Testis (tissue), 2 donors: ENCODE measurements around the gene AGAP1.

Experiments used
- POLR2A ChIP-seq: fragments of 450-650 bp; IDR thresholded peaks from one replicate; pipeline ENCODE4 v1.6.1; 2017; ENCODE audit warnings: antibody characterized with exemption, mild to moderate bottlenecking, moderate library complexity
- TF ChIP-seq, protein P1 (sequence below), 3 experiments: fragments of 450-650 bp in 2 of 3; fragments of 200-600 bp in 1 of 3; sonication (generic) in 1 of 3; IDR thresholded peaks; one replicate each; pipeline ENCODE4 v1.5.1; 2016 to 2019; ENCODE audit warnings: antibody characterized with exemption in 3 of 3, mild to moderate bottlenecking in 2 of 3, moderate library complexity in 1 of 3

GRCh38 chr2:235597081-235597615 is 103.3 kb downstream of the AGAP1 start:
- TF ChIP-seq, protein P1, sequence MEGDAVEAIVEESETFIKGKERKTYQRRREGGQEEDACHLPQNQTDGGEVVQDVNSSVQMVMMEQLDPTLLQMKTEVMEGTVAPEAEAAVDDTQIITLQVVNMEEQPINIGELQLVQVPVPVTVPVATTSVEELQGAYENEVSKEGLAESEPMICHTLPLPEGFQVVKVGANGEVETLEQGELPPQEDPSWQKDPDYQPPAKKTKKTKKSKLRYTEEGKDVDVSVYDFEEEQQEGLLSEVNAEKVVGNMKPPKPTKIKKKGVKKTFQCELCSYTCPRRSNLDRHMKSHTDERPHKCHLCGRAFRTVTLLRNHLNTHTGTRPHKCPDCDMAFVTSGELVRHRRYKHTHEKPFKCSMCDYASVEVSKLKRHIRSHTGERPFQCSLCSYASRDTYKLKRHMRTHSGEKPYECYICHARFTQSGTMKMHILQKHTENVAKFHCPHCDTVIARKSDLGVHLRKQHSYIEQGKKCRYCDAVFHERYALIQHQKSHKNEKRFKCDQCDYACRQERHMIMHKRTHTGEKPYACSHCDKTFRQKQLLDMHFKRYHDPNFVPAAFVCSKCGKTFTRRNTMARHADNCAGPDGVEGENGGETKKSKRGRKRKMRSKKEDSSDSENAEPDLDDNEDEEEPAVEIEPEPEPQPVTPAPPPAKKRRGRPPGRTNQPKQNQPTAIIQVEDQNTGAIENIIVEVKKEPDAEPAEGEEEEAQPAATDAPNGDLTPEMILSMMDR (IDR thresholded peaks at IDR 0.05) = no peak
- TF ChIP-seq POLR2A = no peak
